HG03095 (cell line): ENCODE data around the gene IFT52.
"Not testable (repeated sequence)": the region's sequence is repeated elsewhere in the genome, so short reads cannot be mapped to it uniquely, and the experiment has no call there.

Experiments
- ATAC-seq: cut with Tn5 transposase; IDR thresholded peaks from one replicate; pipeline ENCODE4 v1.9.1; 2021; ENCODE audit warnings: moderate library complexity; ENCODE audit not compliant: unreplicated experiment

IFT52 gene

DNA sequence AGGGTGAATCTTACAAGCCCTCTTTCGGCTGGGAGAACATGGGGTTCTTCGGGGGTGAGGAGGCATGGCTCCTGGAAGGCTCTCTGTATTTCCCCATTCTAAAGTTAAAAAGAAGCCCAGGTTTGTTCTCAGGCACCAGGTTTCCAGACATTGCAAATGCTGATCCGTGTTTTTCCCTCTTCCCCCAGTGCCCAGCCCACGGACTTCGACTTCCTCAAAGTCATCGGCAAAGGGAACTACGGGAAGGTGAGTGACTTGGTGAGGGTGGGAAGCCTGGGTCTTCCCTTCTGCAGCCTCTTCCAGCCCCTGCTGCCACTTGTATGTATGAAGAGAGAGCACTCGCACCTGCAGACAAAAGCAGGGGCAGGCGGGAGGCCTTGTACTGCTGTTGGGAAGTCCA is 23.3 kb upstream of the IFT52 start:
- no peak for ATAC-seq

DNA sequence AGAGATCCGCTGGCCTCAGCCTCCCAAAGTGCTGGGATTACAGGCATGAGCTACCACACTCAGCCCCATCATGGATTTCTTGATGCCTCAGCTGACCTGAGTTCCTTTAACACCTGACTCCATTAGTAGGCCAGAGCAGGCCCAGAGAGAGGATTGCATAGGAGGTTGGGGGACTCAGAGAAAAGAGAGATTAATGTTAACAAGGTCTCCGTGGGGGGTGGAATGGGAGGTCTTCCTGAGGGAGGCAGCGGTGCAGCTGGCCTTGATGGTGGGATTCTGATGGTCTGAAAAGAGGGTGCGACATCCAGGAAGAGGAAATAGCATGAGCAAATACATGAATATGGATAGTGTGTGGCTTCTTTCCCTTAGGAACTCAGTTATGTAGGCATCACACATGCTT is 22.0 kb upstream of the IFT52 start:
- no peak for ATAC-seq

DNA sequence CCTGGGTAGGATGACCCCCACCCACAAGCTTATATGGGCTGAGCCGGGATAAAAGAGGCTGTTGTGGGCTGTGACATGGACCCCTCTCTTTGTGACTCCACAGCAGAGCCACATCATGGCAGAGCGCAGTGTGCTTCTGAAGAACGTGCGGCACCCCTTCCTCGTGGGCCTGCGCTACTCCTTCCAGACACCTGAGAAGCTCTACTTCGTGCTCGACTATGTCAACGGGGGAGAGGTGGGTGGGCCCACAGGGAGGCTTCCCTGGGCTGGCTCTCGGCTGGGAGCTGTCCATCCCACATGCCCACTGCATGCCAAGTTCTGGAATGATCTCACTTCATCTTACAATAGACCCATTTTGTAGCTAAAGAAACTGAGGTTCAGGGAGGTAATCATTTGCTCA is 21.5 kb upstream of the IFT52 start:
- ATAC-seq = no peak

DNA sequence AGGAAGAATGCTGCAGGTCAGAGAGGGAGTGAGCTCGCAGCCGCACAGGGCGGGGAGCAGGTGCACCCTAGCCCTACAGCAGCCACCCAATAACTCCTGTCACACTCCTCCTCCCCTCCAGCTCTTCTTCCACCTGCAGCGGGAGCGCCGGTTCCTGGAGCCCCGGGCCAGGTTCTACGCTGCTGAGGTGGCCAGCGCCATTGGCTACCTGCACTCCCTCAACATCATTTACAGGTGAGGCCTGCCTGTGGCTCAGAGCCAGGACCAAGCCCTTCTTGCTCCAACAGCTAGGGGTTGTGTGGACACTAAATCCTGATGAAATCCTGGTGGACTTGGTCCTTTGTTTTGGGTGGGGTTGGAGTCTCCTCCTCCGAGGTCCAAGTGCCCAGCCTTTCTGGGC is 20.2 kb upstream of the IFT52 start:
- no peak for ATAC-seq

DNA sequence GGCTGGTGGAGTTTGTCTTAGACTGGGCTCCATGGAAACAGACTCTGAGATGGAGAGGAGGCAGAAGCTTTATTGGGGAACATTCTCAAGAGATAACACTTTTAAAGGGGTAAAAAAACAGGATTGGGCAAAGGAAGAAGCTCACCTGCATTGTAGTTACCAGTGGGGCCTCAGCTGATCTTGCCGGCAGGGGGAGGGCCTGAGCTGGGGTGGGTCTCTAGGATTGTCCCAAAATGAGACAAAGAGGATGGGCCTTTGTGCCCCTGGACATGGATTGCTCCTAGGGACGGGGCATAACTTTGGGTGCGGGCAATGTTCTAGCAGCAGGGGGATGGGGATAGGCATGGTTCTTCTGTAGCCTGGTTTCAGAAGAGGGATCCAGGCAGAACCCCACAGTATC is 19.4 kb upstream of the IFT52 start:
- ATAC-seq = no peak

DNA sequence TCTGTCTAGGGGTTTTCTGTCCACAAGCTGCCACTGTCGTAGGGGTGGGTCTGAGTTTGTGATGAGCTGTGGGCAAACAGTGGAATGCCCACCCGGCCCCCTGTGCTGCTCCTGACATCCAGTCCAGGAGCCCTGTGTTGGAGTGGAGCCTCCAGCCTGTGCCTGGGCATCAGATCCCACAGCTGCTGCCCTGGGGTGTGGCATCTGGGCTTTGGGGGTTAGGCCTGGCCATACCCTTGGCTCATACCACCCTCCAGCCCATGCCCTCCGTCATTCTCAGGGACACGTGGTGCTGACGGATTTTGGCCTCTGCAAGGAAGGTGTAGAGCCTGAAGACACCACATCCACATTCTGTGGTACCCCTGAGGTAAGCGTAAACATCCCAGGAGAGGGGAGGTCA is 19.0 kb upstream of the IFT52 start:
- no peak for ATAC-seq

DNA sequence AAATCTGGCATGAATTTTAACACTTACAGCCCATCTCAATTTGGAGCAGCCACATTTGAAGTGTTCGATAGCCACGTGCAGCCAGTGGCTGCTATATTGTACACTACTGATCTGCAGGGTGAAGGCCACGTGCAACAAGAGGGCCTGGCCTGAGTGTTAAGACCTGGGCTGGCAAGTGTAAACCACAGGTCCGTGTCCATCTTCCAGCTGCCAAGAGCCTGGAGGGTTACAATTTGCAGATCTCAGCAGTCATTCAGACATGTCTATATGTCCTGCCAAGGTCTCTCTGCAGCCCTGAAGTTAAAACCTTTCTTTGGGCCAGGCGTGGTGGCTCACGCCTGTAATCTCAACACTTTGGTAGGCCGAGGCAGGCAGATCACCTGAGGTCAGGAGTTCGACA is 17.8 kb upstream of the IFT52 start:
- ATAC-seq = no peak

DNA sequence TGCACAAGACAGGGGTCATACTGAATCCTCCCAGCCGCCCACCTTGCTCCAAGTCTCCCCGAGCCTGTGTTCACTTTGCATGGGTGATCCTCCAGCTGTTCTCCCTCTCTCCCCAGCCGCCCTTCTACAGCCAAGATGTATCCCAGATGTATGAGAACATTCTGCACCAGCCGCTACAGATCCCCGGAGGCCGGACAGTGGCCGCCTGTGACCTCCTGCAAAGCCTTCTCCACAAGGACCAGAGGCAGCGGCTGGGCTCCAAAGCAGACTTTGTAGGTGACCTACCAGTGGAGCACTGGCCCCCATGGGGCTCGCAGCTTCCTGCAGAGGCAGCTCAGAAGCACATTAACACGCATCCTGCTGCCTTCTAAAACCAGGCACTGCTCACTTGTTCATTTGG is 14.6 kb upstream of the IFT52 start:
- ATAC-seq = no peak

DNA sequence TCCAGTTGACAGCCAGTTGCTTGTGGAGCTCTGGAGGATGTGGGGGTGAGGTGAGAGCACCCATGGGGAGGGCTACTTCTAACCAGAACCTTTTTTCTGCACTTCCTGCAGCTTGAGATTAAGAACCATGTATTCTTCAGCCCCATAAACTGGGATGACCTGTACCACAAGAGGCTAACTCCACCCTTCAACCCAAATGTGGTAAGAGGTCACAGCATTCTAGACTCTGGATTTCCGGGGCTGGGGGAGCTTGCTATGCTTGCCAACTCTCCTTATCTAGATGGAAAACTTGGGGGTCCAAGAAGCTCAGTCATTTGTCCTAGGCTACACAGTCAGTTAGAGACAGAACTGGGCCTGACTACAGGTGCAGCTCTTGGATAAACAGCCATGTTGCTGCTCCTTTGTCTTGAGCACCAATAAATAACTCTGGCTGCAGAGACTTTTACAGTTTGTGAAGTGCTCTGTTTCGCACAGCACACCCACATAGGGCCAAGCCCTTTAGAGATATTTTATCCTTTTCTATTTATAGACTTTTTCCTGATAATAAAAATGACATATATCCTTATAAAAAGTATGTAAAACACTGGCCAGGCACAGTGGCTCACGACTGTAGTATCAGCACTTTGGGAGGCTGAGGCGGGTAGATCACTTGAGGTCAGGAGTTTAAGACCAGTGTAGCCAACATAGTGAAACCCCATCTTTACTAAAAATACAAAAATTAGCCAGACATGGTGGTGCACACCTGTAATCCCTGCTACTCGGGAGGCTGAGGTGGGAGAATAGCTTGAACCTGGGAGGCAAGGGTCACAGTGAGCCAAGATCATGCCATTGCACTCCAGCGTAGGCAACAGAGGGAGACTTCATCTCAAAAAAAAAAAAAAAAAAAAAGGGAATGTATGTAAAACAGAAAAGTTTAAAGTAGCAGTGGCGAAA is 10.6 kb upstream of the IFT52 start:
- no peak for ATAC-seq

DNA sequence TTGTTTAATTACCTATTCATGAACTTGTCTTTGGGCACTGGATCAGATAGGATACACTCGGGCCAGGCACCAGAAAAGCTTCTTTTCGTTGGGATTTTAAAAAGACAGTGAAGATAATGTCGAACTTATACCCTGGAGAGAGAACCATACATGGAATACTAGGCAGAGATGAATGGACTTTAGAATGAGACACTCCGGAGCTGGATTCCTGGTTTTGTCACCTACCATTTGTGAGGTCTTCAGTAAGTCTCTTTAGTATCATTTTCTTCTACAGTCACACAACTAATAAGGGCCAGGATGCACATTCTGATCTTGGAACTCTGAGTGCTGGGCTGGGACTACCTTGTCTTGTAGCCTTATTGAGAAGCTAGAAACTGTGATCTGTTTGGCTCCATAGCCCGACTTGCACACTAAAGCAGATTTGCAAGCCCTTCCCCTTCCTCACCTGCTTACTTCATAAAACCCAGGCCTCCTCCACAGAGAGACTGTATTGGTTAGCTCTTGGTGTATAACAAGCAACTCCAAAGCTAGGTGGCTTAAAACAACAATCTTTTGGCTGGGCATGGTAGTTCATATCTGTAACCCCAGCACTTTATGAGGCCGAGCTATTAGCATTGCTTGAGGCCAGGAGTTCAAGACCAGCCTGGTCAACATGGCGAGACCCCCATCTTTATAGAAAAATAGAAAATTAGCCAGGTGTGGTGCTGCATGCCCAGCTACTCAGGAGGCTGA is 7.4 kb upstream of the IFT52 start:
- no peak for ATAC-seq

DNA sequence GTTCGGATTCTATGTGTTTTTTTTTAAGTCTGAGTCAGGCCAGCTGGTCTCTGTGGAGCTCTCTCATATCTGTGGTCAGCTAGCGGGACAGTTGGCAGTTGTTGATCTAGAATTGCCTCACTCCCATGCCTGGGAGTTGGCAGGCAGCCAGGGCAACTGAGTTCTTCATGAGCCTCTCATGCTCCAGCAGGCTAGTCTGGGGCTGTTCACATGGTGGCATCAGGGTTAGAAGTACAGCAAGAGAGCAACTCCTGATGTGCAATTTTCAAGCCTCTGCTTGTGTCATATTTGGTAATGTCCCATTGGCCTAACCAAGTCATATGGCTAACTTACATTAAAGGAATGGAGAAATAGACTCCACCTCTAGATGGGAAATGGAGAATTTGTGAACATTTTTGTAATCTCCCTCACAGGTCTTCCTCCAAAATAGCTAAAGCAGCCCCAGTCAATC is 6.7 kb upstream of the IFT52 start:
- ATAC-seq = no peak

DNA sequence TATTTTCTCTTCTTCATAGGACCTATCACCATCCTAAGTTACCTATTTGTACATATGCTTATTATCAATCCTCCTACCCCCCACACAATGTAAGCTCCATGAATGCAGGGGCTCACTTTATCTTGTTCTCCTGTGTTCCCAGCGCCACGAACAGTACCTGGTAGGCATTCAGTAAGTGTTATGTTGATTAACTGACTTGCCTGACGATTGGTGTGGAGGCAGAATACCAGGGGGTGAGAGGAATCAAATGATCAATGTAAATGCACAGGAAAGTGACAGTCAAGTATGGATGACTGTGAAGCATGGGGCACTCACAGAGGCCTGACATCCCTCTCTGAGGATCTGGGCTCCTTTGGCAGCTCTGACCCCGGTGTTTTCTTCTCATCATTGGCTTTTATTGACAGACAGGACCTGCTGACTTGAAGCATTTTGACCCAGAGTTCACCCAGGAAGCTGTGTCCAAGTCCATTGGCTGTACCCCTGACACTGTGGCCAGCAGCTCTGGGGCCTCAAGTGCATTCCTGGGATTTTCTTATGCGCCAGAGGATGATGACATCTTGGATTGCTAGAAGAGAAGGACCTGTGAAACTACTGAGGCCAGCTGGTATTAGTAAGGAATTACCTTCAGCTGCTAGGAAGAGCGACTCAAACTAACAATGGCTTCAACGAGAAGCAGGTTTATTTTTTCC is 6.1 kb upstream of the IFT52 start:
- no peak for ATAC-seq

DNA sequence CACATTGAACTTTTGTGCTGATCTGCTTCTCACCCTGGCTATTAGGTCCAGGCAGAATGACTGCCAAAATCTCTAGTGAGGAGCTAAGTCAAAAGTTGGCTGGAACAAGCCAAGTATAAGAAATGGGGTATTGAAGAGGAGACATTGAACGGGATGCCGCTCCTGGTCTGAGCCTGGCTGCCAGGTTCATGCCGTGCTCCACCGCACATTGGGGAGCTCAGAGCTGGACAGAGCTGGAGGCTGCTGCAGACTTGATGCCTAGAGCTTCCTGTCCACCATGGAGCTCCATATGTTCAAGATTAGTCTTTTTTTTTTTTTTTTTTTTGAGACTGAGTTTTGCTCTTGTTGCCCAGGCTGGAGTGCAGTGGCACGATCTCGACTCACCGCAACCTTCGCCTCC is 4.1 kb upstream of the IFT52 start:
- ATAC-seq = no peak

DNA sequence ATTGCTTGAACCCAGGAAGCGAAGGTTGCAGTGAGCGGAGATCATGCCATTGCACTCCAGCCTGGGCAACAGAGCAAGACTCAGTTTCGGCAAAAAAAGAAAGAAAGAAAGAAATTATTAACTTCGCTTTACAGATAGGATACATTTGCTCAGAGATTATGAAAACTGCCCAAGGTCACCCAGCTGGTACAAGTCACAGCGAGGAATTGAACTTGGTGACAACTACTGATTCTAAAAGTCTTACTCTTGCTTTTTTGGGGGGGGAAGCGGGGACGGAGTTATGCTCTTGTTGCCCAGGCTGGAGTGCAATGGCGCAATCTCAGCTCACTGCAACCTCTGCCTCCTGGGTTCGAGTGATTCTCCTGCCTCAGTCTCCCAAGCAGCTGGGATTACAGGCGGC is 2.2 kb upstream of the IFT52 start:
- ATAC-seq = not testable (repeated sequence)

DNA sequence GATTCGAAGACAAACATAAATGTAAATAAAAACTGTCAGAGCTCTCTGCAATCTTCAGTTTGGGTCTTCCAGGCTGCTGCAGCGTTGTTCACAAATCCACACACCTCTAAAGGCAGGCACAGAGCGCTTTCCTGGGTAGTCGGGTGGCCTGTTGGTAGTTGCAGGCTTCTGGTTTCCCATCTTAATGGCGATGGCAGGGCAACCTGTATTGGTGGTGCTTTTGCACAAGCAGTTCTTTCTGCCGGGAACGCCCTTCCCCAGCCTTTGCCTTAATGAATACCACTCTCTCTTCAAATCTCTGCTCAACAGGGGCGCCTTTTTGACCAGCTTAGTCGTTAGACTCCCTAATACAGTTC is 723 bp upstream of the IFT52 start:
- ATAC-seq = no peak

DNA sequence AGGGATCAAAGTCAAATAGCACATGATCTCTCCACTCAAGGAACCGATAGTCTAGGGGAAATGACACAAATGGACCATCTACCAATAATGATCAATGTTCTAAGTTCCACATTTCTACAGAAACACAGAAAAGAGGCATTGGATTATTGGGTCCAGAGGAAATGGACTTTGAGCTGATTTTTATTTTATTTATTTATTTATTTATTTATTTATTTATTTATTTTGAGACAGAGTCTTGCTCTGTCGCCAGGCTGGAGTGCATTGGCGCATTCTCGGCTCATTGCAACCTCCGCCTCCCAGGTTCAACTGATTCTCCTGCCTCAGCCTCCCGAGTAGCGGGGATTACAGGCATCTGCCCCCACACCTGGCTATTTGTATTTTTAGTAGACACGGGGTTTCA is 11.2 kb downstream of the IFT52 start:
- ATAC-seq = not testable (repeated sequence)

DNA sequence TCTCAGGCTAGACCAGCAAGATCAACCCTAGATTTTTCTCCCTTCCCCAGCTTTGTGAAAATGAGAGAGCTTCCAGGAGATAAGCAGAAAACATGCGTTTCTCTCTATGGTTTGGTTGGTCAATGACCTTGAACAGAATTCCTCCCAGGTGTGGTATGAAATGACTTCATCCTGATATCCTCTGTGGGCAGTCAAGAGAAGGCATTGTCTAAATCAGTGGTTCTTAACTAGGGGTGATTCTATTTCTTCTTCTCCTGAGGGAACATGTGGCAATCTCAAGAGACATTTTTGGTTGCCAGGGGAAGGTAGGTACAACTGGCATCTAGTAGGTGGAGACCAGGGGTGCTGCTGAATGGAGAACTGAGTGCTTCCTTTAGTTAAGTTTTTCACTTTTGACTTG is 12.4 kb downstream of the IFT52 start:
- no peak for ATAC-seq

DNA sequence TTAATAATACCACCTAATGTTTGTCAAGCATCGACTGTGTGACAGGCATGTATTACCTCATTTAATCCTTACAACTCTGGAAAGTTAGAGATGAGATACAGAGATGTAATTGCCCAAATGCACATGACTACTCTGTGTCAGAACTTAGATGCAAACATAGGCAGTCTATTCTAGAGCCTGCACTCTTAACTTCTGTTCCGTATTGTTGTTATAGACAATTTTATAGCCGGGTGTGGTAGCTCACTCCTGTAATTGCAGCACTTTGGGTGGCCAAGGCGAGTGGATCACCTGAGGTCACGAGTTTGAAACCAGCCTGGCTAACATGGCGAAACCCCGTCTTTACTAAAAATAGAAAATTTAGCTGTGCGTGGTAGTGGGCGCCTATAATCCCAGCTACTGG is 15.0 kb downstream of the IFT52 start:
- no peak for ATAC-seq

DNA sequence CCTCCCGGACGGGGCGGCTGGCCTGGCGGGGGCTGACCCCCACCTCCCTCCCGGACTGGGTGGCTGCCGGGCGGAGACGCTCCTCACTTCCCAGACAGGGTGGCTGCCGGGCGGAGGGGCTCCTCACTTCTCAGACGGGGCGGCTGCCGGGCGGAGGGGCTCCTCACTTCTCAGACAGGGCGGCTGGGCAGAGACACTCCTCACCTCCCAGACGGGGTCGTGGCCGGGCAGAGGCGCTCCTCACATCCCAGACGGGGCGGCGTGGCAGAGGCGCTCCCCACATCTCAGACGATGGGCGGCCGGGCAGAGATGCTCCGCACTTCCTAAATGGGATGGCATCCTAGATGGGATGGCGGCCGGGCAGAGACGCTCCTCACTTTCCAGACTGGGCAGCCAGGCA is 16.5 kb downstream of the IFT52 start:
- not testable (repeated sequence) for ATAC-seq

DNA sequence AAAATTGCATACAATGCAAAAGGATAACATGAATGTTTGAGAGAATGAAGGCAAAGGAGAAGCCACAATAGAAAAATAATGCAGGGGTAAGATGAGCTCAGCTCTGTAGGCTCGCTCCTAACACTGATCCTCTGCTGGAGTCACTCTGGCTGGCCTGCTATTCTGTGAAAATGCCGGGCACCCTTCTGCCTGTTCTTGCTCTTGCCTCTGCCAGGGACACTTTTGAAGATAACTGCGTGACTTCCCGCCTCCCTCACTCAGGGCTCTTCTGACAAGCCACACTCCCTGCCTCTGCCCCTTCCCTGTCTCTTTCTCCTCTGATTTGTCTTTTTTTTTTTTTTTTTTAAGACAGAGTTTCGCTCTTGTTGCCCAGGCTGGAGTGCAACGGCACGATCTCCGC is 40.9 kb downstream of the IFT52 start:
- no peak for ATAC-seq

DNA sequence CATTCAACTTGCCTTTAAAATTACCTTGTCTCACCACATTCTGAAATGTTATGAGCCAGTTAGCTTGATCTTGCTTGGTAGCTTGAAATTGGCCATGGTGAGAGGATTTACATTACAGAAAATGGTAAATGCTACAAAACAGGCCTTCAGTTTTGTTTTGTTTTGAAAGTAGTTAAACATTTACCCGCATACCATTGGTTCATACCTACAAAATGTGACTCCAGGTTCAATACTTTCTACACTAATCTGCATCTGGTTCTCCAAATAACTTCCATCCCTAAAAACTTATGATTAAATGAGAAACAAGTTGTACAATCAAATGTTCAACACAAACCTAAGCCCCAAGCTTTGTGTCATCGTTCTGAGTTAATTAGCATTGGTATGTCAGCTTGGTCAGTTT is 45.7 kb downstream of the IFT52 start:
- ATAC-seq = no peak

DNA sequence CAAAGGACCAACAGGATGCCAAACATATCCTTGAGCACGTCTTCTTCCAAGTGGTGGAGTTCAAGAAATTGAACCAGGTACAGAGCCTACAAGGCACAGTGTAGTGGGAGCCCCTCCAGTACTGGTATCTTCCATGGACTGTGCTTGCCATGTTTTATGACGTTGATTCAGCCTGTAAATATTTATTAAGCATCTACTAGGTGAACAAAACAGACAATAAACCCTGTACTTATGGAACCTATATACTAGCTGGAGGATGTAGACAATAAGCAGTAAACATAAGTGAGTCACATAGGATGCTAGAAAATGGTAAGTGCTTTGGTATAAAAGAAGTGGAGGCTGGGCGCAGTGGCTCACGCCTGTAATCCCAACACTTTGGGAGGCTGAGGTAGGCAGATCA is 51.8 kb downstream of the IFT52 start:
- no peak for ATAC-seq
